Measurements from ENCODE around the gene AKAP1.

Gene AKAP1

DNA sequence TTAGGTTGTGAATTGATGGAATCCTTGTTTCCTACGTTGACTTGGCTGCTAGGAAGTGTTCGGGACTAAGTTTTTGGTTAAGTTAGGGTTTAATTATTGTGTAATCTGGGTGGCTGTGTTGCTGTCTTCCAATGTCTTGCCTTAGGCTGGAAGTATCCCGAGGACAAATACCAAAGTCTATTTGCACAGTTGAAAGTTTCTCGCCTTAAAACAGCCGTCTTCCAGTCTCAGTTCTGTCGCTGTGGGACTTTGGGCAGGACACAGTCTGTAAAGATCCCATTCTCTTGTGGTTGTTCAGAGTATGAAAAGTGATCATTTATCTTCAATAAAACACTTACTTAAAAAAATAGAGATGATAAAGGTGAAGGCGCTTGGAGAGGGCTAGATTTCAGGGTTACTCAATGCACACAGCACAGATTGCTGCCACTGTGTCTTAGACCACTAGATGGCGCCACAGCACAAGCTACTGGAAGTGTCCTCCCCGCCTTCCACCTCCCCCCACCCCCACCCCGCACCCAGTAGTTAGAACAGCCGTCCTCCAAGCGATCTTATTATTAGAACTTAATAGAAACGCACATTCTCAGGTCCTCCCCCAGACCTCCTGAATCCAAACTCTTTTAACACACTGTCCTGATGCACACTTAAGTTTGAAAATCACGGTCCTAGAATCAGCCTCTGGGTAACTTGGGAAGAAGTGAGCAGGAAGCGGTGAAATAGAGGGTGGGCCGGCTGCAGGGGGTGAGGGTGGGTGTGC is 45.8 kb downstream of the AKAP1 start:
- peak; percentile 57 for DNase-seq (ENCODE audit: low read depth)

DNA sequence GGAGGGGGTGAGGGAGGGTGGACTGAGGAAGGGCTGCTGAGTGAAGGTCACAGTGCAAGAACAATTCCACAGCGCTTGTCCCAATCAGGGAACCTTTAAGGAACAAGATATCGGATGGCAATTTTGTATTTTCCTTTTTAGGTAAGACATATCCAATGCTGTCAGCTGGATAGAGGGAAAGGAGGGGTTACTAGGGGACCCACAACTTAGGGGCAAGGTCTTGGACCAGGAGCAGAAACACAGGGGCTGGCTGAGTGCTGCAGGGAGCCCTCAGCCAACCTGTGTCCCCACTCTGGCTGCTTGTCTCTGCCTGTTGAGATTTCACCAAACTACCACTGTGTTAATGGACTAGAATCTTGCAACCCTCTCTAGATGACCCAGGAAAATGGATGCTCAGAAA is 47.6 kb downstream of the AKAP1 start:
- no peak for DNase-seq (ENCODE audit: low read depth)

GRCh38 chr17:57133486-57133885 is 48.4 kb downstream of the AKAP1 start:
- DNase-seq (ENCODE audit: low read depth) = no peak

- no peak for DNase-seq (ENCODE audit: low read depth)
These were observed 50.2 kb downstream of the AKAP1 start for GRCh38 chr17:57135026-57135788.

DNA sequence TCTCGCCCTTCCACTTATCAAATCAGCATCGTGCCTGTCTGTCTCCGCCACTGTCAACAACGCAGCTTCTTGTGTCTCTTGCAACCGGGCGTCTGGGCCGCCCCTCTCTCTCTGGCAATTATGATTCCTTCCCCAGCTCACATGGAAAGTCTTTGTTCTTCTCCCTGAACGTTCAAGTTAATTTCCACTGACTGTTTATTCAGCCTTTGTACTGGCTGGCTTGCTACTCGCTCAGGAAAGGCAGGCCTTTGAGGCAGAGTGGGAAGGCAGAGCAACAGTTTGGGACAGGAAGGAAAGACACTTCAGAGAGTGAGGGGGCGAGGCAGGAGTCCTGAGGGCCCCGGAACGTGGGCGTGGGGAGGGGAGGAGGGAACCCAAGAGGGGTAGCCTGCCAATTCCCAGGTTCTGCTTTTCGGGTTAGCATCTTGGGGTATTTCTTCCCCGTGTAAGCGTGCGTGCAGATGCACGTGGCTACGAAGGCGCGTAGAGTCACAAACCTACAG is 50.8 kb downstream of the AKAP1 start:
- no peak for DNase-seq (ENCODE audit: low read depth)

DNA sequence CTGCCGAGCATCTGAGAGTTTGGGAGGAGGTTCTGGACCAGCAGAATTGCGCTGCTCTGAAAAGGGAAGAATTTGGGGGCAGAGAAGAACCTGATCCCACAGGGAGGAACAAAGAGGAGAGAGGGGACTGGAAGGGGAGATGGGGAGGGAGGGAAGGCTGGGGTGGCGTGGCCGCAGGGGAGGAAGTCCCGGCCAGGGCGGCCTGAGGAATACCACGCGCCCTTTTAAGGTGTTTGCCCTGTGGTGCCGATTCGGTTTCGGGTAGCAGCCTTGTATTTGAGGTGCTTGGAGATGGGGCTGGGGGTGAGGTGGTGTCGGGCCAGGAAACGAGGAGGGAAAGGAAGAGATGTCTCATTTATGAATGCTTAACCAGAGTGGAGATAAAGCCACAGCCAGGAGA is 51.3 kb downstream of the AKAP1 start:
- DNase-seq (ENCODE audit: low read depth) = no peak

GRCh38 chr17:57138030-57138911 is 53.2 kb downstream of the AKAP1 start:
- no peak for DNase-seq (ENCODE audit: low read depth)

DNA sequence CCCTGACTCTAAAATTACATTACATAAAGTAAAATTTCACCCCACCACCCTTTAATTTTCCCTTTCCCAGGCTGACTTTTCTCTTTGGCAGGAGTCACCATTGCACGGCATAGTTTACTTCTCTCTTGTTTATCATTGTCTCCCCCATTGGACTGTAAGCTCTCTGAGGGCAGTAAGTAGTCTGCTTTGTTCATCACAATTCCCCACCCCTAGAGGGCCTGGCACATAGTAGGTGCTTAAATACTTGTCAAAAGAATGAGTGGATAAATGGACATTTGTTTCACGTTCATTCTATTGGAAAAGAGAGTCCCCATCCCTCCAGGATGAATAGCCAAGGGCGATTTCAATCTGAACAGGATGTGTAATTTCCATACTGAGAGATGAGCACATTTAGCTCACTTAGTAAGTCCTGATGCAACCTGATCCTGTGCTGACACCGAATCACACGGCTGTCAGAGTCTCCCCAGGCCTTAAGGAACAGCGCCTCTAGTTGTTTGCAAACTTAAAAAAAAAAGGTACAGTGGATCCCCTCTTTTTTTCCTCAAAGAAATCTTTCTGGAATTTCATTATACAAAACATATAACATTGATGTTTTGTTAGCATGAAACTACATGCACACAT is 54.0 kb downstream of the AKAP1 start:
- DNase-seq (ENCODE audit: low read depth) = no peak

- DNase-seq (ENCODE audit: low read depth) = no peak
These were observed 55.3 kb downstream of the AKAP1 start for GRCh38 chr17:57140316-57140715.

DNA sequence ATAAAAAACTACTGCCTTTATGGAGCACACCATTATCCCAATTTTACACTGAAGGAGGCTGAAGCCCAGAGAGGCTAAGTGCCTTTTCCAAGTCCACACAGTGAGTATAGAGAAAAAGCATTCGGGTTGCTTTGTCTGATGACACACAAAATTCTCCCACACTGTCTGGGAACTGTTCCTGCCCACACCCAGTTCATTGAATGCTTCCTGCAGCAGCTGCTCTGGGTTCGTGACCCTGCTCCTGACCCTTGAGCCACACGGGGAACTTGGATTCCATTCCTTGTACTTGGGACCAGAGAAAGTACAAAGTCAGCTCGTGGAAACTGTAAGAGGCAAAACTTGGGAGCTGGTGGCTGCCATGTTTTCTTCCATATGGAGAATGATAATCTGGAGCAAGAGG is 57.9 kb downstream of the AKAP1 start:
- no peak for DNase-seq (ENCODE audit: low read depth)

GRCh38 chr17:57143361-57143760 is 58.3 kb downstream of the AKAP1 start:
- no peak for DNase-seq (ENCODE audit: low read depth)

- DNase-seq (ENCODE audit: low read depth) = no peak
These were observed 58.9 kb downstream of the AKAP1 start for GRCh38 chr17:57143919-57144318.

DNA sequence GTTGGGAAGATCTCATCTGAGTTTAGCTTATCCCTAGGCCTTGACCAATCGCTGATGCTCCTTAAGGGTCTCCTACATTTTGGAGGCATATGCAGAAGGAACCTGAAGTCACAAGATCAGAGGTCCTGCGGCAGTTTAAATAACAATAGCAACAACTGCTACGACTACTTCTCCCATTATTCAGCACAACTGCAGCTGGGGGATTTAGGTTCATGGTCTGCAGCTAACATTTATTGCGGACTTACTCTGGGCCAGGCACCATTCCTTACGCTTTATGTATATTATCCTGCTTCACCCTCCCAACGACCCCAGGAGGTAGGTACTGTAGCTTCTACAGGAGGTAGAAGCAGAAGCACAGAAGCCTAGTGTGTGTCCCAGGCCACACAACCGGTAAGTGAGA is 59.5 kb downstream of the AKAP1 start:
- DNase-seq (ENCODE audit: low read depth) = no peak

DNA sequence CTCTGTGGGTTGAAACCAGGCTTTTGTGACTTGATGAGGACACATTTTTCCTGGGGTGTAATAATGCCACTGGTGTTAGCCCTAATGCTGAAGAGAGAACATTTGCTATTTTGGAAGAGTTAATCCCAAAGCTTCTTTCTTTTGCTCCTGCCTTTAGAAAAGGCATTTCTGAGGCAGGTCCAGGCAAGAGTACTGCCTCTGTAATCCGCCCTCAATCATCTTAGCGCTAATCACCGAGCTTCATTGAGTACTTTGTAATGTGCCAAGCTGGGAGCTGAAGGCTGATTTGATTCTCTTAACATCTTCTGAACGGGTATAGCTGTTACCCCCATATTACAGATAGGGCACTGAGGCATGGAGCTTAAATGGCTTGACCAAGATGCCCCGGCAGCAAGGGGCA is 60.3 kb downstream of the AKAP1 start:
- DNase-seq (ENCODE audit: low read depth) = no peak

DNA sequence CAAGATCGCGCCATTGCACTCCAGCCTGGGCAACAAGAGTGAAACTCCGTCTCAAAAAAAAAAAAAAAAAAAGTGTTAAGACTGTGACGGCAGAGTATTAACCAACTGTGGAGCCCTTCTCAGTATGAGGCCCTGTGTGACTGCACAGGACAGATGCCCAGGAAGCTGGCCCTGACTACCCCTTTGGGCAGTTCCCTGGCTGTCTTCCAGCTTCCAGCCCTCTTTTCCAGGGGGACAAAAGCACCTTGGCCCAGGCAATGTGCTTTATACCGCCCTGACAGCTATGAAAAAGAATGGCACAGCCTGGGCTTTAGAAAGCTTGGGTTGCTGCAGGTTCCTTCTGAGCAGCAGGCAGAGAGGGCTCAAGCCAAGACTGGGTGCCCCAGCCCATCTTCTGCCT is 61.2 kb downstream of the AKAP1 start:
- no peak for DNase-seq (ENCODE audit: low read depth)

DNA sequence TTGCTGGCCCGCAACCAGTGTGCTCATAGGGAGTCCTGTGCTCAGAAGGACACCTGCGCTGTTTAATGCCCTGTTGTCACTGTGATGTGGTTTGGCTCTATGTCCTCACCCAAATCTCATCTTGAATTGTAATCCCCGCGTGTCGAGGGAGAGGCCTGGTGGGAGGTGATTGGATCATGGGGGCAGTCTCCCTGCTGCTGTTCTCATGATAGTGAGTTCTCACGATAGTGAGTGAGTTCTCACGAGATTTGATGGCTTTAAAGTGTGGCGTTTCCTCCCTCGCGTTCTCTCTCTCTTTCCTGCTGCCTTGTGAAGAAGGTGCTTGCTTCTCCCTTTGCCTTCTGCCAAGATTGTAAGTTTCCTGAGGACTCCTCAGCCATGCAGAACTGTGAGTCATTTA is 66.8 kb downstream of the AKAP1 start:
- no peak for DNase-seq (ENCODE audit: low read depth)

- no peak for DNase-seq (ENCODE audit: low read depth)
These were observed 68.0 kb downstream of the AKAP1 start for GRCh38 chr17:57152967-57153528.

DNA sequence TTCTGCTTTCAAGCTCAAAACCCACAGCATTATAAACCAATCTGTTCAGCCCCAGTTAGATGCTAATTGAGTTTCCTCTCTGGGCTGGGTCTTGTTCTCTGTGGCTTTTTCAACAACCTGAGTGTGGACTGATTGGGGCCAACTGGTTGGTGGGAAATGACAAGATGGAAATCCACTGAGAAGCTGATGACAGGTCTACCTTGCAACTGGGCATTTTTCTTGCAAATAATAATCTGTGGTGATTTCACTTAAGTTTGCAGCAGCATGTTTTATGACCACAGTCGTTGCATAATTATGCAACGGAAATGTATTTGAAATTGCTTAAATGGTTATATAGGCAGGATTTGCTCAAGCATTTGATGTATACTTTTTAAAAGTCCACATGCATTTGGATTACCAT is 69.9 kb downstream of the AKAP1 start:
- DNase-seq (ENCODE audit: low read depth) = no peak

DNA sequence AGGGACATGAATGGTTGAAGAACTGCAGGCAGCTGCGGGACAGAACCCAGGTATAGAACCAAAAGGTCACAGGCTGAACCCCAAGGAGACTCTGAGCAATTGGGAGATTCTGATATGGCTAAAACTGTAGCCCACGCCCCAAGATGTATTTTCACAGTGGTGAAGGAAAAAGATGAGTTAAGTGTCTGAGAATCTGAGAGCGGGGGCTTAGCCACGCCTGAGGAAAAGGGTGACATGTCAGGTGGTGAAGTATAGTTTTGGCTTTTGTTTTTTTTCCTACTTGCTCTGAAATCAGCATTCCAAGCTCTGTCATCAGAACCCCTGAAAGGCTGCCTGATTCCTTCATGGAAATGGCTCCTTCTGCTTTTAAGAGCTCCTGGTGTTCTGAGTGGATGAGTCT is 73.3 kb downstream of the AKAP1 start:
- DNase-seq (ENCODE audit: low read depth) = no peak

- DNase-seq (ENCODE audit: low read depth) = no peak
These were observed 73.7 kb downstream of the AKAP1 start for GRCh38 chr17:57158795-57159194.

DNA sequence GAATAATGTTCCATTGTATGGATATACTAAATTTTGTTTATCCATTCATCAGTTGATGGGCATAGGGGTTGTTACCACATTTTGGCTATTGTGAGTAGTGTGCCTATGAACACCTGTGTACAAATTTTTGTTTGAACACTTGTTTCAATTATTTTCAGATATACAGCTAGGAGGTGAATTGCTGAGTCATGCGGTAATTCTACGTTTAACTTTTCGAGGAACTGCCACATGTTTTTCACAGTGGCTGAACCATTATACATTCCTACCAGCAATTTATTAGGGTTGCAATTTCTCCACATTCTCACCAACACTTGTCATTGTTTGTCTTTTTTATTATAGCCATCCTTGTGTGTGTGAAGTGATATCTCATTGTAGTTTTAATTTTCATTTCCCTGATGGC is 75.6 kb downstream of the AKAP1 start:
- no peak for DNase-seq (ENCODE audit: low read depth)

DNA sequence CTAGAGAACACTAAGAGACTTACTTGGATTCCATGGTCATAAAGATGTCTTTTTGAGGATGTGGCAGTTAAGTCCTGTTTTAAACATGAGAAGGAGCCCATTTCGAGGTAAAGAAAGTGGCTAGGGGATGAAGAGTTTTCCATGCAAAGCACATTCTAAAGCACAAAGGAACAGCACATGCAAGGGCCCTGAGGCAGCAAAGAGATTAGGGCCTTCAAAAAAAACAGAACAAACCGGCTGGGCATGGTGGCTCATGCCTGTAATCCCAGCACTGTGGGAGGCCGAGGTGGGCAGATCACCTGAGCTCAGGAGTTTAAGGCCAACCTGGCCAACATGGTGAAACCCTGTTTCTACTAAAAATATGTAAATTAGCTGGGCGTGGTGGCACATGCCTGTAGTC is 79.8 kb downstream of the AKAP1 start:
- DNase-seq (ENCODE audit: low read depth) = no peak

All from T-helper 22 cell (primary cell).